NCI-H1092 (cell line): ENCODE results near the gene THAP2.
"Not testable (repeated sequence)": the region's sequence is repeated elsewhere in the genome, so short reads cannot be mapped to it uniquely, and the experiment has no call there.

ENCODE experiments used
- DNase-seq: peaks from one replicate; lab custom pipeline; 2025; lab: John Stamatoyannopoulos, UW

Gene THAP2

GRCh38 chr12:71662849-71663560, 1.1 kb upstream of the THAP2 start:
- DNase-seq: no peak

- DNase-seq: no peak
Measured at GRCh38 chr12:71664411-71665089, 449 bp downstream of the THAP2 start.

GRCh38 chr12:71665090-71665463, 976 bp downstream of the THAP2 start:
- no peak for DNase-seq

GRCh38 chr12:71666259-71666658, 2.2 kb downstream of the THAP2 start:
- DNase-seq: no peak

GRCh38 chr12:71671311-71671710, 7.2 kb downstream of the THAP2 start:
- no peak for DNase-seq

- DNase-seq: no peak
Measured at GRCh38 chr12:71671816-71672215, 7.7 kb downstream of the THAP2 start.

GRCh38 chr12:71682466-71682865, 18.4 kb downstream of the THAP2 start:
- DNase-seq: no peak

- DNase-seq: no peak
Measured at GRCh38 chr12:71683633-71684032, 19.5 kb downstream of the THAP2 start.

- DNase-seq: no peak
Measured at GRCh38 chr12:71684081-71684480, 20.0 kb downstream of the THAP2 start.

GRCh38 chr12:71685312-71685906, 21.3 kb downstream of the THAP2 start:
- no peak for DNase-seq

GRCh38 chr12:71685914-71686657, 22.0 kb downstream of the THAP2 start, which contains the start of gene TMEM19:
TMEM19 (plus strand) TSS chr12:71686082; CDS start chr12:71686681, 599 bp downstream.
- DNase-seq: peak; percentile 70

- no peak for DNase-seq
Measured at GRCh38 chr12:71686658-71687025, 22.5 kb downstream of the THAP2 start.

GRCh38 chr12:71687172-71687571, 23.1 kb downstream of the THAP2 start:
- not testable (repeated sequence) for DNase-seq

GRCh38 chr12:71688961-71689570, 25.0 kb downstream of the THAP2 start:
- no peak for DNase-seq

- no peak for DNase-seq
Measured at GRCh38 chr12:71691504-71692129, 27.5 kb downstream of the THAP2 start.

- no peak for DNase-seq
Measured at GRCh38 chr12:71693126-71693525, 29.0 kb downstream of the THAP2 start.

GRCh38 chr12:71693651-71694050, 29.6 kb downstream of the THAP2 start:
- DNase-seq: not testable (repeated sequence)

- no peak for DNase-seq
Measured at GRCh38 chr12:71694099-71694820, 30.2 kb downstream of the THAP2 start.

GRCh38 chr12:71695782-71696181, 31.7 kb downstream of the THAP2 start:
- DNase-seq: no peak

GRCh38 chr12:71702181-71702580, 38.1 kb downstream of the THAP2 start:
- not testable (repeated sequence) for DNase-seq

- DNase-seq: no peak
Measured at GRCh38 chr12:71702590-71702989, 38.5 kb downstream of the THAP2 start.
